ENCODE measurements around the gene ATP11A. TPM values are rescaled to one million over a fixed set of nuclear protein-coding genes. Genes with fewer than 3 reads are reported as not detected.

The ATP11A gene
- total RNA-seq, 6 experiments from 2014 or later: 24.3 to 57.4 (median 33.1) TPM

- DNase-seq: peak in 1 of 3 donors; percentile 28
- 78% methylated on average over 49 of the region's 49 CpGs for WGBS (ENCODE audit: insufficient coverage, low coverage, low lambda C conversion rate, missing lambda C conversion rate)
- Histone ChIP-seq H3K27me3 (no peaks in the 10 kb centered on the region), H3K4me3 (no peak overlapping the region), H3K4me1 (peaks cover 0 to 8% (median 4%) of the 10 kb centered on the region in 4 donors), H3K27ac (no peak overlapping the region), H3K9me3 (no peaks in the 10 kb centered on the region), H3K36me3 (no peaks in the 10 kb centered on the region)
- no peak for TF ChIP-seq POLR2A (IDR thresholded peaks at IDR 0.05)
- no peak for TF ChIP-seq CTCF (IDR thresholded peaks at IDR 0.05)
- no peak for ATAC-seq
- intact Hi-C loops (cut with DNase I): loop anchor here (10.0 kb wide), 1 partner anchor 229 kb away; no protein-coding TSS in a partner anchor
Measured at GRCh38 chr13:112645327-112645914, 44.4 kb upstream of the ATP11A start.

GRCh38 chr13:112647256-112647655 lies 42.6 kb upstream of the ATP11A start:
- 86% methylated on average over 8 of the region's 14 CpGs for WGBS (ENCODE audit: insufficient coverage, low coverage, low lambda C conversion rate, missing lambda C conversion rate)
- DNase-seq (peak in 1 of 3 donors; percentile 20), ATAC-seq (no peak)
- Histone ChIP-seq H3K27me3 (no peaks in the 10 kb centered on the region), H3K4me1 (peaks cover 0 to 8% (median 4%) of the 10 kb centered on the region in 4 donors), H3K4me3 (no peak overlapping the region), H3K27ac (no peak overlapping the region), H3K36me3 (no peaks in the 10 kb centered on the region), H3K9me3 (no peaks in the 10 kb centered on the region)
- no peak for TF ChIP-seq CTCF (IDR thresholded peaks at IDR 0.05)
- no peak for TF ChIP-seq POLR2A (IDR thresholded peaks at IDR 0.05)
- intact Hi-C loops (cut with DNase I): loop anchor here (10.0 kb wide), 1 partner anchor 228 kb away; no protein-coding TSS in a partner anchor

- TF ChIP-seq POLR2A (IDR thresholded peaks at IDR 0.05) (no peak), CTCF (IDR thresholded peaks at IDR 0.05) (no peak)
- WGBS (ENCODE audit: insufficient coverage, low coverage, low lambda C conversion rate, missing lambda C conversion rate): 100% methylated on average over 2 of the region's 10 CpGs
- H3K4me3 ChIP-seq: no peak overlapping the region
- H3K36me3 ChIP-seq: no peaks in the 10 kb centered on the region
- DNase-seq (peak in 1 of 3 donors; percentile 31), ATAC-seq (no peak)
- H3K27me3 ChIP-seq: no peaks in the 10 kb centered on the region
- H3K4me1 ChIP-seq: peaks cover 0 to 8% (median 4%) of the 10 kb centered on the region in 4 donors
- no peak overlapping the region for H3K27ac ChIP-seq
- H3K9me3 ChIP-seq: no peaks in the 10 kb centered on the region
- intact Hi-C loops (cut with DNase I): loop anchor here (10.0 kb wide), 1 partner anchor 227 kb away; no protein-coding TSS in a partner anchor
Measured at GRCh38 chr13:112648101-112648500, 41.7 kb upstream of the ATP11A start.

GRCh38 chr13:112648966-112649690 lies 40.7 kb upstream of the ATP11A start:
- no peak for ATAC-seq
- intact Hi-C loops (cut with DNase I): loop anchor here (10.0 kb wide), 1 partner anchor 226 kb away; no protein-coding TSS in a partner anchor
- WGBS (ENCODE audit: insufficient coverage, low coverage, low lambda C conversion rate, missing lambda C conversion rate): 95% methylated on average over 12 of the region's 31 CpGs
- peak in 1 of 3 donors; percentile 29 for DNase-seq
- Histone ChIP-seq H3K4me3 (no peak overlapping the region), H3K27ac (no peak overlapping the region), H3K27me3 (no peaks in the 10 kb centered on the region), H3K9me3 (no peaks in the 10 kb centered on the region), H3K4me1 (peaks cover 0 to under 1% (median 0%) of the 10 kb centered on the region in 4 donors), H3K36me3 (no peaks in the 10 kb centered on the region)
- TF ChIP-seq POLR2A (IDR thresholded peaks at IDR 0.05): no peak
- TF ChIP-seq CTCF (IDR thresholded peaks at IDR 0.05): no peak
